Ovary (tissue), 3 donors: ENCODE measurements around the gene HPGDS.

Source experiments
- CTCF ChIP-seq, 3 donors: fragments of 450-650 bp in 2 of 3; fragments of 200-600 bp in 1 of 3; IDR thresholded peaks; one replicate each; pipeline versions ENCODE4 v1.5.1 to v1.8.0; 2016 to 2022; ENCODE audit warnings: antibody characterized with exemption in 3 of 3, mild to moderate bottlenecking in 1 of 3
- POLR2A ChIP-seq: fragments of 450-650 bp; IDR thresholded peaks from one replicate; pipeline ENCODE4 v1.6.1; 2017; ENCODE audit warnings: antibody characterized with exemption, mild to moderate bottlenecking, moderate library complexity
- donor health status: DM: no; HTN: no; CAD: no.

DNA sequence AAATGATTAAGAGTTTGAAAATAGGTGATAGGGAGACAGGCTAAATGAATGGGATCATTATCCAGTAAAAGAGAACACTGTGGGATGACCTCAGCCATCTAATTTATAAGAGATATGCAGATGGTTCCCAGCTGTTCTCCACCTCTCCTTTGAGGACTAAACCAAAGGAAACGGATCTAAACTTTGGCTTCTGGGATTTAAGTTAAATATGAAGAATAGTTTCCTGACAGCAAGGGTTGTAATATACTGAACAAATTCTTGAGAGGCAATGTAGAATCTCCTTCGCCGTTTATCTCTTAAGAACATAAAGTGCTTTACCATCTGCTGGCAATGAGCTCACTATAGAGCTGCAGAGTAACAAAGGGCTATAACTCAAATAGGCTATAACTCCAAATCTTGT, 35.4 kb upstream of the HPGDS start:
- TF ChIP-seq CTCF (IDR thresholded peaks at IDR 0.05): no peak
- no peak for TF ChIP-seq POLR2A
